Mammary epithelial cell (primary cell): ENCODE results near the gene TSSK3.

ENCODE experiments used
- EZH2 ChIP-seq: IDR thresholded peaks from 2 replicates; pipeline ENCODE4 v1.6.1; 2012; ENCODE audit warnings: low read length, inconsistent platforms, borderline replicate concordance
- TF ChIP-seq, protein P1 (sequence below), 2 donors: IDR thresholded peaks in 1 of 2; conservative IDR thresholded peaks in 1 of 2; 2 replicates each; pipeline ENCODE4 v1.5.1; 2011 to 2012; ENCODE audit warnings: inconsistent platforms in 2 of 2, low read length in 2 of 2, mild to moderate bottlenecking in 2 of 2, control low read depth in 1 of 2, low read depth in 1 of 2; ENCODE audit not compliant: insufficient read depth in 1 of 2; ENCODE audit errors: extremely low read depth in 1 of 2

DNA sequence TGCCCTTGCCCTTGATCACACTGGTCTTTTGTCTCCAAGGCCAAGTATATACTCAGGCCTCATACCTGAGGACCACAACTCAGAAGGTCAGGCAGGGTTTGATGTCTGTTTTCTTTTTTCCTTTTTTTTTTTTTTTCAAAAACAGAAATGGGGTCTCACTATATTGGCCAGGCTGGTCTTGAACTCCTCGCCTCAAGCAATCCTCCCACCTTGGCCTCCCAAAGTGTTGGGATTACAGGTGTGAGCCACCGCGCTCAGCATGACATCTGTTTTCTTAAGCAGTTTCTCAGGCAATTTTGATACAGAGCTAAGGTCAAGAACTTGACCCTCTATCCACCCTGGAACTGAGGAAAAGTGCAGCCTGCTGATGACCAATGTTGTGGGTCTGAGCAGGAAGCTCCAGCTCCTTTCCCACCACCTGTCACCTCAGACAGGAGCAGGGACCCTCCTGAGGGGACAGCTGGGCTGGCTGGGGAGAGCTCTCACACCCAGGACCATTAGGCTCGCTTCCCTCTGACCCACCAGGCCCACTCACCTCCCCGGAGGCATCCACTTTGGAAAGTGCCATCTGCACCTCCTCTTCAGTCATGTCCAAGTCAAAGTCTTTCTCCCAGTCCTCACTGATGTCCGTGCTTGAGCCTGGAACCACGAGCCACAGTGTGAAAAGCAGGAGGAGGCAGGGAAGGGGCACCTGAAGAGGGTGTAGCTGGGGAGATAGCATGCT is 5.7 kb downstream of the TSSK3 start:
- TF ChIP-seq, protein P1, sequence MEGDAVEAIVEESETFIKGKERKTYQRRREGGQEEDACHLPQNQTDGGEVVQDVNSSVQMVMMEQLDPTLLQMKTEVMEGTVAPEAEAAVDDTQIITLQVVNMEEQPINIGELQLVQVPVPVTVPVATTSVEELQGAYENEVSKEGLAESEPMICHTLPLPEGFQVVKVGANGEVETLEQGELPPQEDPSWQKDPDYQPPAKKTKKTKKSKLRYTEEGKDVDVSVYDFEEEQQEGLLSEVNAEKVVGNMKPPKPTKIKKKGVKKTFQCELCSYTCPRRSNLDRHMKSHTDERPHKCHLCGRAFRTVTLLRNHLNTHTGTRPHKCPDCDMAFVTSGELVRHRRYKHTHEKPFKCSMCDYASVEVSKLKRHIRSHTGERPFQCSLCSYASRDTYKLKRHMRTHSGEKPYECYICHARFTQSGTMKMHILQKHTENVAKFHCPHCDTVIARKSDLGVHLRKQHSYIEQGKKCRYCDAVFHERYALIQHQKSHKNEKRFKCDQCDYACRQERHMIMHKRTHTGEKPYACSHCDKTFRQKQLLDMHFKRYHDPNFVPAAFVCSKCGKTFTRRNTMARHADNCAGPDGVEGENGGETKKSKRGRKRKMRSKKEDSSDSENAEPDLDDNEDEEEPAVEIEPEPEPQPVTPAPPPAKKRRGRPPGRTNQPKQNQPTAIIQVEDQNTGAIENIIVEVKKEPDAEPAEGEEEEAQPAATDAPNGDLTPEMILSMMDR (conservative IDR thresholded peaks at IDR 0.05 in 1 of 2, IDR thresholded peaks at IDR 0.05 in 1 of 2; ENCODE audit: extremely low read depth in 1 of 2, insufficient read depth in 1 of 2, low read depth in 1 of 2, low read length in 2 of 2) = no peak
- no peak for TF ChIP-seq EZH2
